Osteoblast (primary cell): Measurements from ENCODE around the gene POGZ. TPM values are rescaled to one million over a fixed set of nuclear protein-coding genes. Genes with fewer than 3 reads are reported as not detected.

Experiments
- DNase-seq: peaks from one replicate; pipeline ENCODE4 v3.0.0; 2011; ENCODE audit warnings: low spot score, mixed read lengths; ENCODE audit not compliant: insufficient read length; ENCODE audit errors: missing footprints
- H2AFZ ChIP-seq: 2 replicates; pipeline ENCODE4 v1.6.0; 2011; ENCODE audit warnings: mild to moderate bottlenecking, low read length
- H3K27ac ChIP-seq: 2 replicates; pipeline ENCODE4 v1.5.1; 2011; ENCODE audit warnings: mild to moderate bottlenecking, low read depth, low read length, moderate library complexity
- H3K27me3 ChIP-seq: 2 replicates; pipeline ENCODE4 v1.6.0; 2012; ENCODE audit warnings: mild to moderate bottlenecking, control low read depth, inconsistent platforms, low read length, moderate library complexity; ENCODE audit not compliant: insufficient read depth
- H3K36me3 ChIP-seq: 2 replicates; pipeline ENCODE4 v1.5.1; 2011; ENCODE audit warnings: mild to moderate bottlenecking, low read length, control low read depth, moderate library complexity; ENCODE audit not compliant: insufficient read depth
- H3K4me1 ChIP-seq: 2 replicates; pipeline ENCODE4 v1.5.1; 2011; ENCODE audit warnings: mild to moderate bottlenecking, low read length, control low read depth, moderate library complexity; ENCODE audit not compliant: insufficient read depth
- H3K4me2 ChIP-seq: 2 replicates; pipeline ENCODE4 v1.6.0; 2011; ENCODE audit warnings: mild to moderate bottlenecking, low read length; ENCODE audit not compliant: insufficient read depth
- H3K4me3 ChIP-seq: fragments of 200-600 bp; sonication (generic); 3 replicates; pipeline ENCODE4 v1.5.1; 2012; ENCODE audit warnings: mild to moderate bottlenecking, low read length, inconsistent platforms; ENCODE audit not compliant: insufficient read depth
- H3K79me2 ChIP-seq: 2 replicates; pipeline ENCODE4 v1.6.0; 2012; ENCODE audit warnings: mild to moderate bottlenecking, low read length, control low read depth, inconsistent platforms; ENCODE audit not compliant: insufficient read depth
- H3K9me3 ChIP-seq: 2 replicates; pipeline ENCODE4 v1.5.1; 2011; ENCODE audit warnings: low read depth, low read length, control low read depth
- H4K20me1 ChIP-seq: 2 replicates; pipeline ENCODE4 v1.6.0; 2012; ENCODE audit warnings: mild to moderate bottlenecking, low read length, control low read depth; ENCODE audit not compliant: insufficient read depth
- CTCF ChIP-seq: IDR thresholded peaks from 2 replicates; pipeline ENCODE4 v1.5.1; 2011; ENCODE audit warnings: mild to moderate bottlenecking, low read depth, low read length, moderate library complexity; ENCODE audit errors: extremely low read depth
- total RNA-seq: library from RNA; depleted of rRNA; stranded (reverse); fragments of >200 nt; gene quantifications from 2 replicates; pipeline ENCODE4 v1.2.3, GENCODE V29; 2012

The POGZ gene
- total RNA-seq, 1 donor, result 26.8 TPM

DNA sequence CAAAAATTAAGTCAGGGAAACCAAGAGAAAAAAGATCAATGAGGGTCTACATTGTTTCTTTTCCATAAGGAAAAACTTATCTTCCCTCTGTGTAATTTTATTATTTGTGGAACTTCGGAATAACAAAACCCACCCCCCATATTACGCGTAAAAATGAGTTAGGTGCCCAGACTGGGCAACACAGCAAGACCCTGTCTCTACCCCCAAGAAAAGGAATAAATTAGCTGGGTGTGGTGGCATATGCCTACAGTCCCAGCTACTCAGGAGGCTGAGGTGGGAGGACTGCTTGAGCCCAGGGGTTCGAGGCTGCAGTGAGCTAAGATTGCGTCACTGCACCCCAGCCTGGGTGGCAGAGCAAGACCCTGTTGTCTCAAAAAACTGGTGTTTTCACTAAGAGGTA is 39.5 kb downstream of the POGZ start:
- Histone ChIP-seq H3K79me2 (peaks cover 2% of the 10 kb centered on the region), H3K9me3 (no peaks in the 10 kb centered on the region), H3K36me3 (peaks cover 61% of the 10 kb centered on the region), H3K27me3 (no peaks in the 10 kb centered on the region), H2AFZ (no peak overlapping the region), H3K4me3 (no peak overlapping the region), H3K4me2 (no peak overlapping the region), H3K27ac (no peak overlapping the region), H3K4me1 (peaks cover 5% of the 10 kb centered on the region), H4K20me1 (peaks cover 5% of the 10 kb centered on the region)
- DNase-seq, result no peak
- TF ChIP-seq CTCF, result no peak

GRCh38 chr1:151418081-151418480 is 41.2 kb downstream of the POGZ start:
- no peak for DNase-seq
- H3K4me3 ChIP-seq, result no peak overlapping the region
- H3K4me1 ChIP-seq, result peaks cover 5% of the 10 kb centered on the region
- H3K36me3 ChIP-seq, result peaks cover 58% of the 10 kb centered on the region
- no peak overlapping the region for H3K4me2 ChIP-seq
- H3K9me3 ChIP-seq, result no peaks in the 10 kb centered on the region
- TF ChIP-seq CTCF, result no peak
- H3K27ac ChIP-seq, result no peak overlapping the region
- H2AFZ ChIP-seq, result no peak overlapping the region
- H3K79me2 ChIP-seq, result peaks cover 4% of the 10 kb centered on the region
- peaks cover 5% of the 10 kb centered on the region for H4K20me1 ChIP-seq
- no peaks in the 10 kb centered on the region for H3K27me3 ChIP-seq

- no peak overlapping the region for H3K4me3 ChIP-seq
- H3K27ac ChIP-seq, result peak overlapping the region; percentile 8
- peaks cover 5% of the 10 kb centered on the region for H3K4me1 ChIP-seq
- no peak overlapping the region for H2AFZ ChIP-seq
- H3K4me2 ChIP-seq, result no peak overlapping the region
- H3K9me3 ChIP-seq, result no peaks in the 10 kb centered on the region
- TF ChIP-seq CTCF, result no peak
- no peak for DNase-seq
- peaks cover 4% of the 10 kb centered on the region for H3K79me2 ChIP-seq
- peaks cover 5% of the 10 kb centered on the region for H4K20me1 ChIP-seq
- peaks cover 60% of the 10 kb centered on the region for H3K36me3 ChIP-seq
- no peaks in the 10 kb centered on the region for H3K27me3 ChIP-seq
Measured at GRCh38 chr1:151416231-151416630, 43.1 kb downstream of the POGZ start.

DNA sequence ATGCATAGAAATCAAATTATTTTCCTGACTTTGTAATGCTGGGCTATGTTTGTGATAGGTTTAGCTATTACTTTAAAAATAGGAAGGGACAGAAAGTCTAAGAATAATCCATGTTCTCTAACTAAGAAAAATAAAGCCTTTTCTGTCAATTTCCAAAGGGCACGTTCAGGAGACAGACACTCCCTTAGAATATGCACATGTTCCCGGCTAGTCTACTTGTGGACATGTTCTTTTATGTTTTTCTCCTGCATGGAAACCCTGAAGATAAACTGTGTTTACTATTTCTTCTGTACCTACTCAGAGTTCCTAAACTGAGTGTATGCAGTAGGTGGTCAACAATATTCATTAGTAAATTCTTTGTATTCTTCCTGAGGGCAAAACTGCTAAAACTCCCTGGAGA is 47.4 kb downstream of the POGZ start:
- peaks cover 4% of the 10 kb centered on the region for H3K79me2 ChIP-seq
- H3K36me3 ChIP-seq, result peaks cover 82% of the 10 kb centered on the region
- H3K27ac ChIP-seq, result no peak overlapping the region
- no peak overlapping the region for H2AFZ ChIP-seq
- H3K4me1 ChIP-seq, result peaks cover 10% of the 10 kb centered on the region
- H3K4me3 ChIP-seq, result no peak overlapping the region
- DNase-seq, result no peak
- H3K27me3 ChIP-seq, result no peaks in the 10 kb centered on the region
- peaks cover 5% of the 10 kb centered on the region for H4K20me1 ChIP-seq
- no peak for TF ChIP-seq CTCF
- no peaks in the 10 kb centered on the region for H3K9me3 ChIP-seq
- no peak overlapping the region for H3K4me2 ChIP-seq
